GM21381 (cell line): Measurements from ENCODE around the gene TICRR.
A peak's percentile ranks its signal among the peaks of the same experiment; 100 is the strongest.
"Not testable (repeated sequence)": the region's sequence is repeated elsewhere in the genome, so short reads cannot be mapped to it uniquely, and the experiment has no call there.

Source experiments
- ATAC-seq: cut with Tn5 transposase; IDR thresholded peaks from one replicate; pipeline ENCODE4 v1.9.1; 2021; ENCODE audit warnings: mild to moderate bottlenecking, moderate library complexity; ENCODE audit not compliant: unreplicated experiment

TICRR gene, protein sequence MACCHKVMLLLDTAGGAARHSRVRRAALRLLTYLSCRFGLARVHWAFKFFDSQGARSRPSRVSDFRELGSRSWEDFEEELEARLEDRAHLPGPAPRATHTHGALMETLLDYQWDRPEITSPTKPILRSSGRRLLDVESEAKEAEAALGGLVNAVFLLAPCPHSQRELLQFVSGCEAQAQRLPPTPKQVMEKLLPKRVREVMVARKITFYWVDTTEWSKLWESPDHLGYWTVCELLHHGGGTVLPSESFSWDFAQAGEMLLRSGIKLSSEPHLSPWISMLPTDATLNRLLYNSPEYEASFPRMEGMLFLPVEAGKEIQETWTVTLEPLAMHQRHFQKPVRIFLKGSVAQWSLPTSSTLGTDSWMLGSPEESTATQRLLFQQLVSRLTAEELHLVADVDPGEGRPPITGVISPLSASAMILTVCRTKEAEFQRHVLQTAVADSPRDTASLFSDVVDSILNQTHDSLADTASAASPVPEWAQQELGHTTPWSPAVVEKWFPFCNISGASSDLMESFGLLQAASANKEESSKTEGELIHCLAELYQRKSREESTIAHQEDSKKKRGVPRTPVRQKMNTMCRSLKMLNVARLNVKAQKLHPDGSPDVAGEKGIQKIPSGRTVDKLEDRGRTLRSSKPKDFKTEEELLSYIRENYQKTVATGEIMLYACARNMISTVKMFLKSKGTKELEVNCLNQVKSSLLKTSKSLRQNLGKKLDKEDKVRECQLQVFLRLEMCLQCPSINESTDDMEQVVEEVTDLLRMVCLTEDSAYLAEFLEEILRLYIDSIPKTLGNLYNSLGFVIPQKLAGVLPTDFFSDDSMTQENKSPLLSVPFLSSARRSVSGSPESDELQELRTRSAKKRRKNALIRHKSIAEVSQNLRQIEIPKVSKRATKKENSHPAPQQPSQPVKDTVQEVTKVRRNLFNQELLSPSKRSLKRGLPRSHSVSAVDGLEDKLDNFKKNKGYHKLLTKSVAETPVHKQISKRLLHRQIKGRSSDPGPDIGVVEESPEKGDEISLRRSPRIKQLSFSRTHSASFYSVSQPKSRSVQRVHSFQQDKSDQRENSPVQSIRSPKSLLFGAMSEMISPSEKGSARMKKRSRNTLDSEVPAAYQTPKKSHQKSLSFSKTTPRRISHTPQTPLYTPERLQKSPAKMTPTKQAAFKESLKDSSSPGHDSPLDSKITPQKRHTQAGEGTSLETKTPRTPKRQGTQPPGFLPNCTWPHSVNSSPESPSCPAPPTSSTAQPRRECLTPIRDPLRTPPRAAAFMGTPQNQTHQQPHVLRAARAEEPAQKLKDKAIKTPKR (N-terminal part only)

DNA sequence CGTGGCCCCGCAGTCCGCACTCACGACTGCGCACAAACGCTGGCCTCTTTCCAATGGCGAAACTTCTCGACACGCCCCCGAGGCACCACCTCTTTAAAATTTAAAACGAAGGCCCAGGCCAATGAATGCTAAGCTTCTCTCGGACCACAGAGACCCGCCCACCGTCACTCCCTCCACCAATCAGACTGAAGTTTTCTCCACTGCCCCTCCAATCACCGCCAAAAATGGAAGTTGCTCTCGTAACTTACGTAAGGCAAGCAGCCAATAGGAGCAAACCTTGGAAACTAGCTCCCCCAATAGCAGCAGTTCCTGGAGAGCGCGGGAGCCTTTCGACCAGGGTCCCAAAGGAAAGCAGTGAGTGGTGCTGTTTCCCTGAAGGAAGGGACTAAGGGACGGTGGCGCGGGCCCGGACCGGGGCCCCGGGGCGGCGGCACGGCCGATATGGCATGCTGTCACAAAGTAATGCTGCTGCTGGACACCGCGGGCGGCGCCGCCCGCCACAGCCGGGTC is at the start of gene TICRR:
TICRR (plus strand) TSS at position 324 of the 510 bp plus-strand sequence; CDS start at position 442, 118 bp downstream.
- peak; percentile 91 for ATAC-seq

DNA sequence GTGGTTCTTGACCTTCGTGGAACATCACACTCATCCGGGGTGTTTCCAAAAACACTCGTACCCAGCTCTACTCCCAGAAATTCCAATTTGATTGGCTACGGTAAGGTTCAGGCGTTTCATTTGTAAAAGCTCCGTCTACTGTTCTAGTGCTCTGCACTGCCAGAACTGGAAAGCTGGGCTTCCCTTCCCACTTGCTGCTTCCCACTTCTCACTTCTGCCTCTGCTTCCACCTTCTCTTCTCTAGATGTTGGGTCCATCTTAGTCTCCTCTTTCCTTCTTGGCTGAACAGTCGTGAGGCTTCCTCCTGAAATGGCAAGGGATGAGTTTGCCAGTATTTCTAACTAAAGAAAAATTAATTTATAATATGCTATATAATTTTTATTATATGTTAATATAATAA is 49.1 kb upstream of the TICRR start:
- ATAC-seq: no peak

DNA sequence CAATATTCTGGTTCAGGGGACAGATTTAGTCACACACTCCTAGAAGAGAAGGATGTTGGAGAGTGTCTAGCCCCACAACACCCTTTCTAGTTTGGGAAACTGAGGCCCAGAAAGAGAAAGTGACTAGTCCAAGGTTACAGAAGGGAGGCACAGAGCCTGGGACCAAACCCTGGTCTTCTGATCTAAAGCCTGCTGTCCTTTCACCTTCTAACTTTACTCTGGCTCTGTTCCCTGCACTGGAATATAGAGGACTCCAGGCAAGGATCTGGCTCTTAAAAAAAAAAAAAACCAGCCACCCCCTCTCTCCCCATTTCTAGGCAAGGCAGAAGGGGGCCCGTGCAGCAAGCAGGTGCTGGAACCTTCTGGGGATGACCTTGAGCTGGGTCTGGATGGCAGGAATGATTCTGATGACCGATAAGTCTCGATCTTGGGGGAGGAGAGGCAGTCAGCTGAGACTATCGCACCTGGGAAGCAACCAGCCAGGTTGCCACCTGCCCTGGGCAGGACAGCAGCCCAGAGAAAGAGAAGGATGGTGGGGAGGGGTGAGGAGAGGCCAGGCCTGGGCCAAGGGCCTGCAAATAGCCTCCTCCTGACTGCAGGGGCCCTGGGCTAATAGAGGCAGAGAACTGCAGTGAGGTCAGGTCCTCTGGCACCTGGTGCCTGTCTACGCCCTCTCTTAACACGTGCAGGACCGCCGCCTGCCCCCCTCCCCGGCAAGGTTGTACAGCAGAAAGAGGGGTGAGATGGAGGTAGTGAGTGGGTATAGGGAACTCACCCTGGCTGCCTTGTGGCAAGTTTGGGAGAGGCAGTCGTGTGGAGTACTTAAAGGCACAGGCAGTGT is 48.4 kb upstream of the TICRR start:
- no peak for ATAC-seq

DNA sequence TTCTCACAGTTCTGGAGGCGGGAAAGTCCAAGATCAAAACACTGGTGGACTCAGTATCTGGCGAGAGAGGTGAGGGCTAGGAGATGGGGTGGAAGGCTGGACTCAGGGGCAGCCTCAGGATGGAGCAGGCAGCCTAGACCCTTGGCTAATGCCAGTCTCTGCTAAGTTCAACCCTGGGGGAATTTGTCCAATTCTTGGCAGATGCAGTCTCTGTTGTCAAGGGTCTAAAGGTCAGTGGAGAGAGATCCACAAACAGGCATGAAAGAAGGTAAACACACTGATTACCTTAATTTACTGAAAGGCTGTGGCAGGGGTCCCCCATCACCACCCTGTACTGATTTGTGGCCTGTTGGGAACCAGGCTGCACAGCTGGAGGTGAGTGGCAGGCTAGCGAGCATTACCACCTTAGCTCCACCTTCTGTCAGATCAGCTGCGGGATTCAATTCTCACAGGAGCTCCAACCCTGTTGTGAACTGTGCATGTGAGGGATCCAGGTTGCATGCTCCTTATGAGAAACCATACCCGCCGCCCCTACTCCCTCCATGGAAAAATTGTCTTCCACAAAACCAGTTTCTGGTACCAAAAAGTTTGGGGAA is 46.4 kb upstream of the TICRR start:
- ATAC-seq: no peak

DNA sequence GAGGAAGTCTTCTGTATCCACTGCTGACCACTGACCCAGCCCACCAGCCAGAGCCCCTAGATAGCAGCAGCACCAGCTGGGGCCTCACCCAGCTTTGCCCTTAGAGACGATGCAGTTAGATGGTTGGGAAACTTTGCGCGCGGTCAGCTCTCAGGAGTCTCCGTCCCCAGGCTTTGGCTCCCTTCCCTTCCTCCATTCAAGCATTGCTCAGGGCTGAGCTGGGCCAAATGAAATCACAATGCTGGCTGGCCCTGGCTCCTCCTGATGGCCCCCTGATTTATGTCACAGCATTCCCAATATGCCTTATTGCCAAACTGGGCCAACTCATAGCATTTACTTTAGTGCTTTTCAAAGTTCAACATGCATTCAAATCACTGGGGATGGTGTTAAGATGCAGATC is 44.3 kb upstream of the TICRR start:
- ATAC-seq: no peak

DNA sequence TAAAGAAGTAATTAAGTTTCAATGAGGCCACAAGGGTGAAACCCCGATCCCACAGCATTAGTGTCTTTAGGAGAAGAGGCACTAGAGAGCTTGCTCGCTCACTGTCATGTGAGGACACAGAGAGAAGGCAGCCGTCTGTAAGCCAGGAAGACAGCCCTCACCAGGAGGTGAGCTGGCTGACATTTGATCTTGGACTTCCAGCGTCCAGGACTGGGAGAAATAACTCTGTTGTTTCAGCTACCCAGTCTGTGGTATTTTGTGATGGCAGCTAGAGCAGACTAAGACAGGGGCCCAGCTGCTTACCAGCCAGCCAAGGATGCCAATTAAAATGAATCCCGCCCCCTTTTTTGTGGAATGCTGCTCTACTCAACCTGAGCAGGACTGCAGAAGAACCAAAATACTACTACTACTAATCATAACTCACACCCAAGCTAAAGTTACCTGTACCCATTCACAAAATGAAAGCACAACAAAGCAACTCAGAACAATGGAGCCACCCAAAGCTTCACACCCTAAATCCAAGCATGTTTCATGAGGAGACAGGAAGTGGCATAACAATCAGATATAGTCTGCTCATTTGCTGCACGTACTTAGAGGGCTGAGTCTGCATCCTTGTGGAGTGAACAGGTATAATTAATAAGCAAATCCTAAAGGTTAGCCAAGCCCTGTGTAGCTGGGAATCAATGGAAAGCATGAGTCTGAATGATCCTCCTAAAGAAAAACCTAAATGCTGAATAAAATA is 43.3 kb upstream of the TICRR start:
- no peak for ATAC-seq

DNA sequence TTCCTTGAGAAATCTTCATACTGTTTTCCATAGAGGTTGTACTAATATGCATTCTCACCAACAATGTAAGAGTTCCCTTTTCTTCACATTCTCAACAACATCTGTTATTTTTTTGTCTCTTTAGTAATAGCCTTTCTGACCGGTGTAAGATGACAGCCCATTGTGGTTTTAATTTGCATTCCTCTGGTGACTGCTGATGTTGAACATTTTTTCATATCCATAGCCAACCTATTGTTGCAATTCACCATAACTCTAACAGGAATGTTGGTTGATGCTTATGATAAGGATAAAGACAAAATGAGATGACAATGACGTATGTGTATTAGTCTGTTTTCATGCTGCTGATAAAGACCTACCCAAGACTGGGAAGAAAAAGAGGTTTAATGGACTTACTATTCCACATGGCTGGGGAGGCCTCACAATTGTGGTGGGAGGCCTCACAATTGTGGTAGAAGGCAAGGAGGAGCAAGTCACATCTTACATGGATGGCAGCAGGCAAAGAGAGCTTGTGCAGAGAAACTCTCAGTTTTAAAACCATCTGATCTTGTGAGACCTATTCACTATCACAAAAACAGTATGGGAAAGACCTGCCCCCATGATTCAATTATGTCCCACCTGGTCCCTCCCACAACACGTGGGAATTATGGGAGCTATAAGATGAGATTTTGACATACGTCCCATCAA is 41.3 kb upstream of the TICRR start:
- ATAC-seq: no peak

DNA sequence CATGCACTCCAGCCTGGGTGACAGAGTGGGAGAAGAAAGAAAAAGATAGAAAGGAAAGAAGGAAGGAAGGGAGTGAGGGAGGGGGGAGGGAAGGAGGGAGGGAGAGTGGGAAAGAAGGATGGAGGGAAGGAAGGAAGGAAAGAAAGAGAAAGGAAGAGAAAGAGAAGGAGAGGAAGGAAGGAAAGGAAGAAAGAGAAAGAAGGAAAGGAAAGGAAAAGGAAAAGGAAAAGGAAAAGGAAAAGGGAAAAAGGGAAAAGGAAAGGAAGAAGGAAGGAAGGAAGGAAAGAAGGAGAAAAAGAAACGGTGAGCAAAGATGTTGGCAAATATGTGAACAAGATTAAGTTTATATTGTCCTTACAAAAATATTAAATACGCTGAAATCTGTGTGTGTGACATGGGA is 36.2 kb upstream of the TICRR start:
- ATAC-seq: no peak

DNA sequence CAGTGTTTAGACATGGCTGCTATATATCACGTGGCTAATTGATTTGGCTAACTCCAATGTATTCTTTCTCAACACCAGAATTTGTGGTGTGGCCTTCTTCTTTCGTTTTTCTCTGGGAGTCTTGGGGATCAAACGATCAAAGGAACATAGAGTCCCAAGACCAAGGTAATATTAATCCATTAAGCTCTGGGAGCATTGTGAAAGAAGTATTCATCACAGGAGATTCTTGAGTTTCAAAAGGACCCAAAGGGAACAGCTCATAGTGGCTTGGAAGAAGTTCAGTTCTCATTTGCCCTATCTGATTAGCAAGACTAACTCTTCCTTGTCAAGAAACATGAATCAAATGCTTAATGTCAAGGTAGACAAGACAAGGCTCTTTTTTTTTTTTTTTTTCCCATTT is 32.9 kb upstream of the TICRR start:
- ATAC-seq: no peak

DNA sequence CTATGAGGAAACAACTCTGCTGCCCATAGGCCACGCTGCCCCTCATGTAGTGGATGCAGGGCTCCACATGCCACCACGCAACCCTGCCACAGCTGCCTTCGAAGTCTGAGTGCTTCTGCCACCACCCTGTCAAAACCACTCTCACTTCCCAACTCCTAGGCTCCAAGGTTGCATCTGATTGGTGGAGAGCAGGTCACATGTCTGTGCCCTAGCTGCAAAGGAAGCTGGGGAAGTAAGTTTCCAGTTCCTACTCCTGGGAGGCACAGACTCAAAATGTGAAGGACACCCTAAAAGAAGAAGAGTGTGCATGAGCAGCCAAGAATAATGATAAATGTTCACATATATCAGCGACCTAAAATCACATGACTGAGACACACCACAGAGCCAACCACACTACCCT is 31.9 kb upstream of the TICRR start:
- no peak for ATAC-seq

DNA sequence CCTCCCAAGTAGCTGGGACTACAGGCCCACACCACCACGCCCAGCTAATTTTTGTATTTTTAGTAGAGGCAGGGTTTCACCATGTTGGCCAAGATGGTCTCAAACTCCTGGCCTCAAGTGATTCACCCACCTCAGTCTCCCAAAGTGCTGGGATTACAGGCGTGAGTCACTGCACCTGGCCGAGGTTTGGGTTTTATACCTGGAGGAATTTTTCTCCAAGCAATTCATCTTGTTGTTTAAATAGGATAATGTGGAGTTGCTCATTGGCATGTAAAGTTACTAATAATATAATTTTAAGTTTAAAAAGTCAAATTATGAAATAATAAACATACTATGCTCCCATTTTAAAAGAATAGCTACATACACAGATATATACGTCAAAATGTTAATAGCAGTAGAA is 26.1 kb upstream of the TICRR start:
- not testable (repeated sequence) for ATAC-seq

DNA sequence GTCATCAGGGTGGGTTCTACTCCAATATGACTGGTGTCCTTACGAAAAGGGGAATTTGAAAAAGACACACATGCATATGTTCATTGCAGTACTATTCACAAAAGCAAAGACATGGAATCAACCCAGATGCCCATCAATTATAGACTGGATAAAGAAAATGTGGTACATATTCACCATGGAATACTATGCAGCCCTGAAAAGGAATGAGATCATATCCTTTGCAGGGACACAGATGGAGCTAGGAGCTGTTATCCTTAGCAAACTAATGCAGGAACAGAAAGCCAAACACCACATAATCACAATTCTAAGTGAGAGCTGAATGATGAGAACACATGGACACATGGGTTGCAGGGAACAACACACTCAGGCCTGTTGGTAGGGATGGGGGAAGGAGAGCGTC is 24.8 kb upstream of the TICRR start:
- ATAC-seq: no peak

DNA sequence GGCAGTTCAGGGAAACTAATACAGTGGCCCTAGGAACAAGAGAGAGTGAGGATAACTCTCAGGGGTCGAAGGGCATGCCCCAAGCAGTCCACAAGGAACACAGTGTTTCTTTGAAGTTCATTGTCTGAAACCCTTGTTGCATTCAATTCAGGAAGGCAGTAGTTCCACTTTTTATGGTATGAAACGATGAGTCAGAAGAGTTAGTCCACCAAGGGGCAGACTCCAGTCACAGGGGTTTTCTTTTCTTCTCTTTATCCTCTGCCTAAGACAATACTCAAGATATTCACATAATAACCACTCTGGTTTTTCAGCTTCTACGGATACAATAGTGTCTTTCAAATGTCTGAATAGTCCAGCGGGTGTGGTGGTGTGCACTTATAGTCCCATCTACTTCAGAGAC is 23.7 kb upstream of the TICRR start:
- peak; percentile 69 for ATAC-seq

DNA sequence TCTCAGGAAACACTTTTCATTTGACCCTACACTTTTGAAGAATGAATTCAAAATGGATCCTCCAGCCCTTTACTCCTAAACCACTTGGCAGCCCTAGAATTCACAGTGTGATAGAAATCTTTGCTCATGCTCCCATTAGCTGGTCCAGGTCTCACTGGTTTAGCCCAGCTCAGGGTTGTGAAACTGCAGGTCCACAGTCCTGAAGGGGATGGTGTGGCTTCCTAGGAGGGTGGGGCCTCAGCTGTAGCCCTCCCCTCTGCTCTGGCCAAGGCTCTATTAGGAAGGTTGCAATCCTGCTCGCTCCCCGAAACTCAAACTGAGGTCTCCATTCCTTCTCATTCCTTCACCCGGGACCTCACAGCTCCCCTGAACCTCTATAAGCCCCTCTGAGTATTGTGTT is 21.6 kb upstream of the TICRR start:
- ATAC-seq: no peak

DNA sequence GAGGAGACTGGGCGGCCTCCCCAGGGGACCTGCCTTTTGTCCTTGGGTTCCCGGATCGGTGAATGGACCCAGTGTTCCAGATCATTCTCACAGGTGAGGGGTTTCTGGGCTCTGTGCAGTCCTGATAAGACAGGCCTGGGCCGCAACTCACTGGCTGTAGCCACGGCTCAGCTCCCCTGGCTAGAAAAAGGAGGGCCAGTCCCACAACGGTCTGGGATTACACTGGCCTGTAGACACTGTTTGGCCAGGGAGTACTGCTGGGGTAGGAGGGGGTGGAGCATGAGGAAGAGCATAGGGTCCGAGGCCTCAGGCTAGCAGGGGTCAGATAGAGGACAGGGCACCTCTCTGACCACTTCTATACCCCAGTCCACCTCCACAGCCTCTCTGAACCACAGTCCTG is 21.0 kb upstream of the TICRR start:
- no peak for ATAC-seq

DNA sequence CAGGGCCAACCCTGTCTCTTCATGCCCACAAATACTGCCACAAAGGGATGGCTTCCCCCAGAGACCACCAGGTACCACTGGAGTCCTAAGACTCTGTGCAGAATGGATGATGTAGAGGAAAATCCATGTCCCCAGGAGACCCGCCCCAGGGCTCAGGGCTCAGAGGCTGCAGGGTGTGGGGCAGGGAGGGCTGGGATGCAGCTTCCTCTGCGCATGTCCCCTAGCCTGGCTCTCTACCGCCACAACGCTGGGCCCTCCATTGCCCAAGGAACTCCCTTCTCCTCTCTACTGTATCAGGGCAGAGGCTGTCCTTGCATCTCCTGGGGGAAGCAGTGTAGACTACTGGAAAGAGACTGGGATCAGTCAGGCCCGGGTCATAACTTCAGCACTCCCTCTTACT is 19.5 kb upstream of the TICRR start:
- no peak for ATAC-seq

DNA sequence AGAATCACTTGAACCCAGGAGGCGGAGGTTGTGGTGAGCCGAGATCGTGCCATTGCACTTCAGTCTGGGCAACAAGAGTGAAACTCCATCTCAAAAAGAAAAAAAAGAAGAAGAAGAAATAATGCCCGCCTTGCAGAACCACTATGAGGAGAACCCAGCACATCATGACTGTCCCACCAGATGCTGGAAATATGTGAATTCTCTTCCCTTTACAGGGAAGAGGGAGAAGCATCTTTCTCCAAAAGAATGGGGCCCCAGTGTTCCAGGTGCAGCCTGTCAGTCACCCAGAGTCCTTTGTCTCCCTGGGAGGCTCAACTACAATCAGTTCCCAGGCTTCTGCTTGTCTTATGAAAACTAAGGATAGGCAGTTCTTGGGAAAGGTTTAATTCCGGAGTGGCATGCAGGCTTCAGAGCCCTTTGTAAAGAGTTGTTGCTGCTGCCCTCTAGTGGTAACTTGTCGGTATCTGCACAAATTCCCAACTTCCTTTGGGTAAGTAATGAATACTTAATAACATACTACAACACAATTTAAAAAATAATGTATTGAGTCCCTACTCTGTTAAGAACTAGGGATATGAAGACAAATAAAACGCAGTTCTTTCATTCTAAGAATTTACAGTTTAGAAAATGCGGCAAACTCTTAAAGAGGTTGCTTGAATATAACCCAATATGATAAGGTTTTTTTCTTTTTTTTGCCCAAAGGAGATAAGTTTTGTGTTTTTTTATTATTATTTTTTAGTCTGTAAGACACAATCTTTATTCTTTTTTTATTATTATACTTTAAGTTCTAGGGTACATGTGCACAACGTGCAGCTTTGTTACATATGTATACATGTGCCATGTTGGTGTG is 18.6 kb upstream of the TICRR start:
- ATAC-seq: no peak
